Ascending aorta (tissue), 2 donors: Measurements from ENCODE around the gene TEX13C. TPM values are rescaled to one million over a fixed set of nuclear protein-coding genes. Genes with fewer than 3 reads are reported as not detected.
"Not testable (repeated sequence)": the region's sequence is repeated elsewhere in the genome, so short reads cannot be mapped to it uniquely, and the experiment has no call there.

ENCODE experiments used
- DNase-seq, 2 donors: peaks; one replicate each; pipeline ENCODE4 v3.0.0-alpha.2; 2019; ENCODE audit warnings: low spot score in 2 of 2
- H3K27ac ChIP-seq, 2 donors: fragments of 200-600 bp; sonication (generic); one replicate each; pipeline ENCODE4 v1.5.1; 2016 to 2017; ENCODE audit warnings: mild to moderate bottlenecking in 1 of 2
- H3K27me3 ChIP-seq: fragments of 200-600 bp; sonication (generic); one replicate; pipeline ENCODE4 v1.5.1; 2017
- H3K36me3 ChIP-seq, 2 donors: fragments of 200-600 bp; sonication (generic); one replicate each; pipeline ENCODE4 v1.5.1; 2016
- H3K4me1 ChIP-seq, 2 donors: fragments of 200-600 bp; sonication (generic); one replicate each; pipeline ENCODE4 v1.5.1; 2016 to 2017; ENCODE audit warnings: mild to moderate bottlenecking in 1 of 2
- H3K4me3 ChIP-seq, 2 donors: fragments of 200-600 bp; sonication (generic); one replicate each; pipeline ENCODE4 v1.5.1; 2016 to 2017; ENCODE audit warnings: mild to moderate bottlenecking in 1 of 2
- H3K9me3 ChIP-seq, 2 donors: fragments of 200-600 bp; sonication (generic); one replicate each; pipeline ENCODE4 v1.5.1; 2016
- CTCF ChIP-seq, 3 experiments: fragments of 200-600 bp in 2 of 3; fragments of 450-650 bp in 1 of 3; sonication (generic) in 2 of 3; IDR thresholded peaks; one replicate each; pipeline ENCODE4 v1.5.1; 2016 to 2019; ENCODE audit warnings: antibody characterized with exemption in 3 of 3, mild to moderate bottlenecking in 1 of 3, moderate library complexity in 1 of 3
- intact Hi-C: fragments of 100-400 bp; cut with DNase I; formaldehyde crosslinking; loops from one replicate; pipeline ENCODE4 v1.15.1; 2023
- total RNA-seq: library from RNA; depleted of rRNA; stranded (reverse); fragments of >200 nt; gene quantifications from one replicate; pipeline ENCODE4 v1.1.0, GENCODE V29; 2016

TEX13C gene
- total RNA-seq, 1 donor from 2014 or later = not detected

GRCh38 chrX:125308653-125309052, 11.0 kb upstream of the TEX13C start:
- intact Hi-C loops = no loop called here

DNA sequence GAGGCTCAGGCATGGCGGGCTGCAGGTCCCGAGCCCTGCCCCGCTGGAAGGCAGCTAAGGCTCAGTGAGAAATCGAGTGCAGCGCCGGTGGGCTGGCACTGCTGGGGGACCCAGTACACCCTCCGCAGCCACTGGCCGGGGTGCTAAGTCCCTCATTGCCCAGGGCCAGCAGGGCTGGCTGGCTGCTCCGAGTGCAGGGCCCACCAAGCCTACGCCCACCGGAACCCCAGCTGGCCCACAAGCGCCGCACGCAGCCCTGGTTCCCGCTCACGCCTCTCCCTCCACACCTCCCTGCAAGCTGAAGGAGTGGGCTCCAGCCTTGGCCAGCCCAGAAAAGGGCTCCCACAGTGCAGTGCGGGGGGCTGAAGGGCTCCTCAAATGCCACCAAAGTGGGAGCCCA, 505 bp upstream of the TEX13C start:
- H3K27me3 ChIP-seq, DNase-seq, intact Hi-C loops: not testable (repeated sequence)

More at GRCh38 chrX:125308653-125309052, 11.0 kb upstream of the TEX13C start:
- TF ChIP-seq CTCF (IDR thresholded peaks at IDR 0.05) = no peak
- H3K36me3 ChIP-seq = no peaks in the 10 kb centered on the region
- no peaks in the 10 kb centered on the region for H3K4me1 ChIP-seq
- no peaks in the 10 kb centered on the region for H3K27me3 ChIP-seq
- H3K9me3 ChIP-seq = no peaks in the 10 kb centered on the region
- no peak overlapping the region for H3K4me3 ChIP-seq
- H3K27ac ChIP-seq = no peak overlapping the region
- DNase-seq = no peak

DNA sequence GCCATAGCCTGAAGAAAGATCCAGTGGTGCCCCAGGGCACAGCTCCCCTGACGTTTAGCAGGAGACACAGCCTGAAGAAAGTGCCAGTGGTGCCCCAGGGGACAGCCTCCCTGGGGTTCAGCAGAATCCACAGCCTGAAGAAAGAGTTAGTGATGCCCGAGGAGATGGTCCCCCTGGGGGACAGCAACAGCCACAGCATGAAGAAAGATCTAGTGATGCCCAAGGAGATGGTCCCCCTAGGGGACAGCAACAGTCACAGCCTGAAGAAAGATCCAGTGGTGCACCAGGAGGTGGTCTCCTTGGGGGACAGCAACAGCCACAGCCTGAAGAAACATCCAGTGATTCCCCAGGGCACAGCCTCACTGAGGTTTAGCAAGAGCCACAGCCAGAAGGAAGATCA, 2.8 kb downstream of the TEX13C start:
- H3K4me3 ChIP-seq = no peak overlapping the region
- no peaks in the 10 kb centered on the region for H3K9me3 ChIP-seq
- no peaks in the 10 kb centered on the region for H3K4me1 ChIP-seq
- H3K27me3 ChIP-seq = no peaks in the 10 kb centered on the region
- no peak overlapping the region for H3K27ac ChIP-seq
- intact Hi-C loops = no loop called here
- no peak for TF ChIP-seq CTCF (IDR thresholded peaks at IDR 0.05)
- no peak for DNase-seq
- no peaks in the 10 kb centered on the region for H3K36me3 ChIP-seq

More for the DNA sequence above, 505 bp upstream of the TEX13C start:
- H3K36me3 ChIP-seq, H3K9me3 ChIP-seq, H3K27ac ChIP-seq, H3K4me3 ChIP-seq, H3K4me1 ChIP-seq: not testable (repeated sequence)

DNA sequence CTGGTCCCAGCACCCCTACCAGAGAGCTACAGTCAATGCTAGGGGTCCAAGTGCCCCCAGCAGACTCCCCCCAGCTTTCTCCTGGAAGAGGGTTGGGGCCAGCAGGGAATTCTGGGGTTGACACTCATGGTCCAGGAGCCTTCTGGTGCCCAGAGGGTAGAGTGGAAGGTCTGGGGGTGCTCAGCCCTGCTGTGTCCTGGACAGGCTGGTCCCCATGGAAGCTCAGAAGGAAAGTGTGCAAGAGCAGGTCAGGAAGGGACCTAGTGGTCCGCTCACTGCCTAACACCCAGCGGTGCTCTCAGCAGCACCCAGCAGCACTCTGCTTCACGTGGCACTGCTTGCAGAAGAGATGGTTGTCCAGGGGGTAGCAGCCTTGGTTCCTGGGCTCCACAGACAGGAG, 6.9 kb downstream of the TEX13C start:
- TF ChIP-seq CTCF (IDR thresholded peaks at IDR 0.05) = no peak
- no peak for DNase-seq

GRCh38 chrX:125327891-125328290, 8.2 kb downstream of the TEX13C start:
- no peak for TF ChIP-seq CTCF (IDR thresholded peaks at IDR 0.05)

More for the DNA sequence above, 6.9 kb downstream of the TEX13C start:
- intact Hi-C loops = no loop called here
- Histone ChIP-seq H3K27ac (no peak overlapping the region), H3K27me3 (no peaks in the 10 kb centered on the region), H3K36me3 (no peaks in the 10 kb centered on the region), H3K4me1 (no peaks in the 10 kb centered on the region), H3K4me3 (no peak overlapping the region), H3K9me3 (no peaks in the 10 kb centered on the region)

GRCh38 chrX:125333583-125333982, 13.9 kb downstream of the TEX13C start:
- no peak for TF ChIP-seq CTCF (IDR thresholded peaks at IDR 0.05)
- Histone ChIP-seq H3K4me3 (no peak overlapping the region), H3K9me3 (no peaks in the 10 kb centered on the region), H3K36me3 (no peaks in the 10 kb centered on the region), H3K27me3 (no peaks in the 10 kb centered on the region), H3K27ac (no peak overlapping the region), H3K4me1 (no peaks in the 10 kb centered on the region)
- intact Hi-C loops = no loop called here
- DNase-seq = no peak

More at GRCh38 chrX:125327891-125328290, 8.2 kb downstream of the TEX13C start:
- no peaks in the 10 kb centered on the region for H3K36me3 ChIP-seq
- no peaks in the 10 kb centered on the region for H3K9me3 ChIP-seq
- H3K27me3 ChIP-seq = no peaks in the 10 kb centered on the region
- no peaks in the 10 kb centered on the region for H3K4me1 ChIP-seq
- H3K4me3 ChIP-seq = no peak overlapping the region
- DNase-seq = no peak
- no peak overlapping the region for H3K27ac ChIP-seq
- intact Hi-C loops = no loop called here
